ENCODE data around the gene PGM5.

Gene PGM5

DNA sequence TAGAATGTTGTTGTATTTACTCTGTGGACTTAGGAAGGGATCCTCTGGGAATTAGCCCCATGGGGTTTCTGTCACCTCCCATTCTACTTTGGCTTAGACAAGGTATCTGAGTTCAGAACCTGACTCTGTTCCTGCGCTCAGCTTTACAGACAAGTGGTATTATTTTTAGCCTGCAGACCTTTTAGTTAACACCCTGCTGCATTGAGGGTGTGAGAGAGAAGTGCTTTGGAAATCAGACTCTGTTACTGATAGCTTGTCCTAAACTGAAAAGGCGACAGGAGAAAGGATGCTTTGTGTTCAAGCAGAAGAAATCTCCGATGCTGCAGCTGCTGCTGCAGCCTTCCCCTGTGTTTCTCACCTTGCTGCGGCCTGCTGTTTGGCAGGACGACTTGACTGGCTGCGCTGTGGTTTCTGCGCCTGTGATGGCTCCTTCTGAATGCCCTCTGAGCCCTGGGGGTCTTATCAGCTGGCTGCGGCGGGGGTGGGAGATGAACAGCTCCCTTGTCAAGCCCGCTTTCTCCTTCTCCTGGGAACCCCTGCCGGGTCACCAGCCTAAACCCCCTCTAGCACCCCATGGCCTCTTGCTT lies 61.9 kb downstream of the PGM5 start:
- TF ChIP-seq, protein P1, sequence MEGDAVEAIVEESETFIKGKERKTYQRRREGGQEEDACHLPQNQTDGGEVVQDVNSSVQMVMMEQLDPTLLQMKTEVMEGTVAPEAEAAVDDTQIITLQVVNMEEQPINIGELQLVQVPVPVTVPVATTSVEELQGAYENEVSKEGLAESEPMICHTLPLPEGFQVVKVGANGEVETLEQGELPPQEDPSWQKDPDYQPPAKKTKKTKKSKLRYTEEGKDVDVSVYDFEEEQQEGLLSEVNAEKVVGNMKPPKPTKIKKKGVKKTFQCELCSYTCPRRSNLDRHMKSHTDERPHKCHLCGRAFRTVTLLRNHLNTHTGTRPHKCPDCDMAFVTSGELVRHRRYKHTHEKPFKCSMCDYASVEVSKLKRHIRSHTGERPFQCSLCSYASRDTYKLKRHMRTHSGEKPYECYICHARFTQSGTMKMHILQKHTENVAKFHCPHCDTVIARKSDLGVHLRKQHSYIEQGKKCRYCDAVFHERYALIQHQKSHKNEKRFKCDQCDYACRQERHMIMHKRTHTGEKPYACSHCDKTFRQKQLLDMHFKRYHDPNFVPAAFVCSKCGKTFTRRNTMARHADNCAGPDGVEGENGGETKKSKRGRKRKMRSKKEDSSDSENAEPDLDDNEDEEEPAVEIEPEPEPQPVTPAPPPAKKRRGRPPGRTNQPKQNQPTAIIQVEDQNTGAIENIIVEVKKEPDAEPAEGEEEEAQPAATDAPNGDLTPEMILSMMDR (IDR thresholded peaks at IDR 0.05; ENCODE audit: borderline replicate concordance, insufficient read depth, low read depth, low read length): no peak
- no peak overlapping the region for H3K4me3 ChIP-seq (ENCODE audit: low read depth, low read length)

DNA sequence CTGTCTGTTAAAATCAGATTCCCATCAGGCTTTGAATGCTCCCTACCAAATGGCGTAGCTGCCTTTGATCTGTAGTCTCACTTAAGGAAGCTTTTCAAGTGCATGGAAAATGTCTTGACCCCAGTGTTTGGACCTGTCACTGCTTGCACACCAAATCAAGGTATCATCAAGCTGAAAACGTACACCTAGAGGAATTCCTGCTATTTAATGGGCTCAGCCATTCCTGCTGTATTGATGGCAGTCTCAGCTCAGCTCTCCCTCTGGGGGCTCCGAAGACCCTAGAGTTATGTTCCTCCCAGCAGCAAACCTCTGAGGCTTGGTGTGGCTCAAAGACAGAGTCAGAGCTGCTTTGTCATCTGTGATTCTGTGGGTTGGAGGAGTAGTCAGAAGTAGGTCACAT lies 63.5 kb downstream of the PGM5 start:
- TF ChIP-seq, protein P1 (IDR thresholded peaks at IDR 0.05; ENCODE audit: borderline replicate concordance, insufficient read depth, low read depth, low read length): no peak

DNA sequence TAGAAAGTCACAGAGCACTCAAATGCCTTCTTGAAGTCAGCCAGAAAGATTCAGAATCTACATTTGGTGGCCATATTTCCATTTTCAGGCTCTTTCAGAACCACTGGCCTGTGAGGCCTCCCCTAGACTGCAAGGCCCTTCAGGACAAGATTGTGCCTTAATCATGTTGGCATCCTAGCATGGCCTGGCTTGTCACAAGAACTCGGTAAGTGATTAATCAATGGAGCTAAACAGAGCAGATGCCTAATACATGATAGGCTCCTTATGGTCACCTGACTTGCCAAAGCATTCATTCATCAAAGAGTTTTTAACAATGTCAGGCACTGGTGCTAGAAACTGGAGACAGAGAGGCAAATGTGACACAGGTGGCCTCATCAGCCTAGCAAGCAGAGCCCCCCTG lies 70.3 kb downstream of the PGM5 start:
- TF ChIP-seq, protein P1 (IDR thresholded peaks at IDR 0.05; ENCODE audit: borderline replicate concordance, insufficient read depth, low read depth, low read length): no peak
- no peak overlapping the region for H3K4me3 ChIP-seq (ENCODE audit: low read depth, low read length)

More for the DNA sequence above, 63.5 kb downstream of the PGM5 start:
- no peak overlapping the region for H3K4me3 ChIP-seq (ENCODE audit: low read depth, low read length)

DNA sequence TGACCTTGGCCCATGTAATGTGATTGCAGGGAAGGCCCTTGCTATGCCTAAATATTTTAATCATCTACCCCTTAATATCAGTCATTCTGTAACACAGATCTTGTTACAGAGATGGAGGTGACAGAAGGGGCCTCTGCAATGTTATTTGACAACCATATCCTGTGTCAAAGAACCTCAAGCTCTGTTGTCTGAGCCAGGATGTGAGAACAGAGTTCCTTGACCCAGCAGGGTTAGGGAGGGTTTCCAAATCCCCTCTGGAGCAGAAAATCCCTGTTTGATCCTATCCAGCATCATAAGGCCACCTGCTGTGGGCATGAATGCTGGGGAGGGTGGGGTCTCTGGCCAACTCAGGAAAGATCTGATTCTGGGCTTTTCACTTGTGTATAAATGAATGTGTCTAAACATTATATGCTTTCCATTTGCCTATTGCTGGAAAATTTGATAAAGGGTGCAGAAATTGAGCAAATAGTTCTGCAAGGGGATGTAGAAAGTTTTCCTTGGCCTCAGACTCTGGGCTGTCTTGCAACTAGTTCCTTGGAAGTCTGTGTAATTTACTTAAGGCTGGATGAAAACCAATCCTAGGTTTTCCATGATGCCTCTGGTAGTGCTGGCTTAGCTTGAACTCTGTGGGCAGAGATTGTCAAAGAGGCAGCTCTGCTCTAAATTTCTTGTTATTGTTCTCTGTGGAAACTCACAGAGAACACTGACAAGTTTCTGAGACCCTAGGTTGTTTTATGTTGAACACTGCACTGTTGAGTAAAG lies 71.0 kb downstream of the PGM5 start:
- H3K4me3 ChIP-seq (ENCODE audit: low read depth, low read length): no peak overlapping the region
- TF ChIP-seq, protein P1 (IDR thresholded peaks at IDR 0.05; ENCODE audit: borderline replicate concordance, insufficient read depth, low read depth, low read length): no peak

DNA sequence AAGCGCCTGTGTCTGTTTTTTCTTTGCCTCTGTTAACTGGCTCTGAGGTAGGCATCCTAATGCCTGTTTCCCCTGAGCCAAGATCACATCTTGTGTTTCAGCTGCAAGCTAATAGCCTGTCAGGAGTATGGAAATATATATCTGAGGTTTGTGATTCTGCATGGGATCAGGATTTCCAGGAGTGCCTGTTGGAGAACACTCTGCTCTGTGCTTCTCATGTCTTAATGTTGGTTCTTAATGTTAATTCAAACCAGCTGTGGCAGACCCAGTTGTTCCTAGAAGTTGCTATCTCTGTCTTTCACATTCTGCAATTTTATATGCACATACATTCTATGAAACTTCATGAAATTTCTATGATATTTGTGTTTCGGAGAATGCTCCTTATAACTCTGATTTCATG lies 72.1 kb downstream of the PGM5 start:
- TF ChIP-seq, protein P1 (IDR thresholded peaks at IDR 0.05; ENCODE audit: borderline replicate concordance, insufficient read depth, low read depth, low read length): no peak
- no peak overlapping the region for H3K4me3 ChIP-seq (ENCODE audit: low read depth, low read length)

DNA sequence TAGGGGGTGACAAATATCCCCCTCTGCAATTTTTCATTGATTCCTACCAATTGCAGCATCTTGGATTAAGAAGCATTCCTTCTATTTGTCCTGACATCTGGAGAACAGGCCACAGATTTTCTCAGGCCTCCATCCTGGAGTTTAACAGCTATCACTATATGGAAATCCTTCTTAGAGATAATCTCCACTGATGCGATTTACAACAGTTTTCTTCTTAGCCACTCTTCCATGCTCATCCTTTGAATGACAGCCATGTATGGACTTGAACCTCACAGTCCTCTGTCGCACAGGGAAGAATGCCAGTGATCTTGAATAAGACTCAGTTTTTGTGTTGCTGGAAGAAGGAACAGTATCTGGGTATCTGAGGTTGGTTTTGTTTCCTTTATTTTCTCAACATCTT lies 73.2 kb downstream of the PGM5 start:
- TF ChIP-seq, protein P1 (IDR thresholded peaks at IDR 0.05; ENCODE audit: borderline replicate concordance, insufficient read depth, low read depth, low read length): no peak
- H3K4me3 ChIP-seq (ENCODE audit: low read depth, low read length): no peak overlapping the region

DNA sequence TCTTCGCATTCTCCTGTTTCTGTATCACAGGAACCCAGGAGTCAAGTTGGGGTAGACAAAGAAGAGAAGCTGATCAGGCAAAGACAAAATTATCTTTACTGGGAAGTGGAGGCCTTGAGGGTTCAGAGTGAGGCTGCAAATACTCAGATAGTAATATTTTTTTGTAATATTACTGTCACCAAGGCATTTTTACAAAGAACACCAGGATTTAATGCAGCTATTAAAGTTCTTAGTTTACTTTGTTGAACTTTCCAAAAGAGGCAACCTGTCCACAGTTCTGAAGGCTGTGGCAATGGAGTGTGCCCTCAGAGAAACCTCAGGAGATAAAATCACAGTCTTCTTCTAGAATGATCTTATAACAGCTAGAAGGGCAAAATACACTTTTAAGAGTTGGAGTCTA lies 74.9 kb downstream of the PGM5 start:
- no peak overlapping the region for H3K4me3 ChIP-seq (ENCODE audit: low read depth, low read length)
- TF ChIP-seq, protein P1 (IDR thresholded peaks at IDR 0.05; ENCODE audit: borderline replicate concordance, insufficient read depth, low read depth, low read length): no peak

Data from GM12875 (cell line).